ENCODE data around the gene OSTC. TPM values are rescaled to one million over a fixed set of nuclear protein-coding genes. Genes with fewer than 3 reads are reported as not detected.
A peak's percentile ranks its signal among the peaks of the same experiment; 100 is the strongest.

OSTC gene
- polyA plus RNA-seq (2011; rRNA removed) (238 and 320 TPM in 2 replicates), polyA minus RNA-seq (2011; rRNA and poly(A)+ RNA removed) (89.7 and 130 TPM in 2 replicates)

DNA sequence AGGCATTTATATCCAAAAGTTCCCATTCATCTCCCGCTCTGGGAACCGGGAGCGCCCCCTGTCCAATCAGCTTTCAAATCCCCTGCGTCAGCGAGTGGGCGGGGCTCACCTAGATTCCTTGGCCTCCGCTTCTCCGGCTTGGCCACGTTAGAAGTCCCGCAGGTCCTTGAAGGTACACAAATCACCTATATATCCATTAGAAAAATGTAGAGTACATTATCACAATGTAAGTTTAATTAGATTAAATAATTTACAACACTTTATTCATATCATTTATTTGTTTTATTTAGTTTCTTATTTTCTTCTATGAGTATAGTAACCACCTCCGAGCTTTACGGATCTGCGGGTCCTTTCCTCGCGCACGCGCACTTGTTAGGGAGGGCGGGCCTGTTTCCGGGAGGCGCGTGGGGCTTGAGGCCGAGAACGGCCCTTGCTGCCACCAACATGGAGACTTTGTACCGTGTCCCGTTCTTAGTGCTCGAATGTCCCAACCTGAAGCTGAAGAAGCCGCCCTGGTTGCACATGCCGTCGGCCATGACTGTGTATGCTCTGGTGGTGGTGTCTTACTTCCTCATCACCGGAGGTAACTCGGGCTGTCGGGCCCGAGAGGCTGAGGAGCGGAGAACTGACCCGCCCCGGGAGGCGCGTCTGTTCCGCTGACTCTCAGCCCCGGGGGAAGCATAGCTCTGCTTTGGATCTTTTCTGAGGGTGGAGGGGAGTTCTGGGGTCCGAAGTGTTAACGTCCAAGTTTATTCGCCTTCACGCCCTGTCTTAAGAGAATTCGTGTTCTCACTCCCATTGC, at the start of gene OSTC:
Gene OSTC (plus strand): TSS at position 388 of the 802 bp plus-strand sequence. CDS start 57 bp downstream, at position 445.
- Histone ChIP-seq H3K9me3 (ENCODE audit: control insufficient read depth, insufficient read depth, low read length) (no peaks in the 10 kb centered on the region), H3K27ac (ENCODE audit: low read depth, low read length) (peak within 1 kb of the TSS; percentile 87), H3K4me3 (ENCODE audit: low read depth, low read length) (peak within 1 kb of the TSS; percentile 88), H3K27me3 (ENCODE audit: control insufficient read depth, insufficient read depth, low read length) (no peaks in the 10 kb centered on the region)
- DNase-seq (ENCODE audit: low read depth, low spot score), result peak; percentile 93
- TF ChIP-seq, protein P1, sequence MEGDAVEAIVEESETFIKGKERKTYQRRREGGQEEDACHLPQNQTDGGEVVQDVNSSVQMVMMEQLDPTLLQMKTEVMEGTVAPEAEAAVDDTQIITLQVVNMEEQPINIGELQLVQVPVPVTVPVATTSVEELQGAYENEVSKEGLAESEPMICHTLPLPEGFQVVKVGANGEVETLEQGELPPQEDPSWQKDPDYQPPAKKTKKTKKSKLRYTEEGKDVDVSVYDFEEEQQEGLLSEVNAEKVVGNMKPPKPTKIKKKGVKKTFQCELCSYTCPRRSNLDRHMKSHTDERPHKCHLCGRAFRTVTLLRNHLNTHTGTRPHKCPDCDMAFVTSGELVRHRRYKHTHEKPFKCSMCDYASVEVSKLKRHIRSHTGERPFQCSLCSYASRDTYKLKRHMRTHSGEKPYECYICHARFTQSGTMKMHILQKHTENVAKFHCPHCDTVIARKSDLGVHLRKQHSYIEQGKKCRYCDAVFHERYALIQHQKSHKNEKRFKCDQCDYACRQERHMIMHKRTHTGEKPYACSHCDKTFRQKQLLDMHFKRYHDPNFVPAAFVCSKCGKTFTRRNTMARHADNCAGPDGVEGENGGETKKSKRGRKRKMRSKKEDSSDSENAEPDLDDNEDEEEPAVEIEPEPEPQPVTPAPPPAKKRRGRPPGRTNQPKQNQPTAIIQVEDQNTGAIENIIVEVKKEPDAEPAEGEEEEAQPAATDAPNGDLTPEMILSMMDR (IDR thresholded peaks at IDR 0.05; ENCODE audit: low read depth, low read length), result peak; percentile 12
- POLR2A ChIA-PET, result interaction anchor here (0.9 to 2.7 kb wide), 8 partner anchors 15 to 930 kb away, joined by 3 to 17 read pairs (median 4); partner anchors contain the start of genes PAPSS1 and RPL34
- CTCF ChIA-PET, result interaction anchor here (0.6 to 1.4 kb wide), 12 partner anchors 9 to 774 kb away, joined by 3 to 8 read pairs (median 4); no protein-coding TSS in a partner anchor

DNA sequence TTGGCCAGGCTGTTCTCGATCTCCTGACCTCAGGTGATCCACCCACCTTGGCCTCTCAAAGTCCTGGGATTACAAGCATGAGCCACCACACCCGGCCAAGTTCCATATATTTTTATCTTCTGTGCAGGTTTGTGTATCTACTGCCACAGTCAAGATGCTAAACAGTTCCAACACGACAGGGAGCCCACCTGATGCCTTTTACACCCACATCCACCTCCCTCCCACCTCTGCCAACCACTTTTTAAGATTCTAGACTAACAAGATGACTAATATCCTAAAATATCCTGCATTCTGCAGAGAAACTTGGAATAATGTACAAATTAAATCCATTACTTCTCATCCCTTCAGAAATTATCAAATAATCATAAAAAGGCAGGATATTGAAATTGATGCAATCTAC, 49.3 kb upstream of the OSTC start:
- H3K9me3 ChIP-seq (ENCODE audit: control insufficient read depth, insufficient read depth, low read length), result no peaks in the 10 kb centered on the region
- TF ChIP-seq, protein P1 (IDR thresholded peaks at IDR 0.05; ENCODE audit: low read depth, low read length), result no peak
- no peak overlapping the region for H3K27ac ChIP-seq (ENCODE audit: low read depth, low read length)
- H3K27me3 ChIP-seq (ENCODE audit: control insufficient read depth, insufficient read depth, low read length), result no peaks in the 10 kb centered on the region
- POLR2A ChIA-PET, result no interaction called here
- DNase-seq (ENCODE audit: low read depth, low spot score), result no peak
- CTCF ChIA-PET, result no interaction called here
- no peak overlapping the region for H3K4me3 ChIP-seq (ENCODE audit: low read depth, low read length)

DNA sequence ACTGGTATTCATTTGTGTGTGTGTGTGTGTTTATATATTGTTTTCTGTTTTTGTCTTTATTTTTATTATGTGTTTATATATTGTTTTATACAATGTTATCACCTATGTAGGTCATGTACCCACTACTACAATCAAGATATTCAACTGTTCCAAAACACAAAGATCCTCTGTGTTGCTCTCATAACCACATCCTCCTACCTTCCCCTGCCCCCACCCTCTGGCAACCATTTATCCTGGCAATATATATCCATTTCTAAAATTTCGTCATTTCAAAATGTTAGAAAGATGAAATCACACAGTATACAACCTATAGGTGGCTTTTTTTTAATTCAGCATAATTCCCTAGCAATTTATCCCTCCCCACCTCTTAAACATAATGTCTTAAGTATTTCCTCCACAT, 48.9 kb upstream of the OSTC start:
- POLR2A ChIA-PET, result no interaction called here
- TF ChIP-seq, protein P1 (IDR thresholded peaks at IDR 0.05; ENCODE audit: low read depth, low read length), result no peak
- H3K27me3 ChIP-seq (ENCODE audit: control insufficient read depth, insufficient read depth, low read length), result no peaks in the 10 kb centered on the region
- no peak overlapping the region for H3K27ac ChIP-seq (ENCODE audit: low read depth, low read length)
- CTCF ChIA-PET, result no interaction called here
- no peaks in the 10 kb centered on the region for H3K9me3 ChIP-seq (ENCODE audit: control insufficient read depth, insufficient read depth, low read length)
- no peak overlapping the region for H3K4me3 ChIP-seq (ENCODE audit: low read depth, low read length)
- DNase-seq (ENCODE audit: low read depth, low spot score), result no peak

DNA sequence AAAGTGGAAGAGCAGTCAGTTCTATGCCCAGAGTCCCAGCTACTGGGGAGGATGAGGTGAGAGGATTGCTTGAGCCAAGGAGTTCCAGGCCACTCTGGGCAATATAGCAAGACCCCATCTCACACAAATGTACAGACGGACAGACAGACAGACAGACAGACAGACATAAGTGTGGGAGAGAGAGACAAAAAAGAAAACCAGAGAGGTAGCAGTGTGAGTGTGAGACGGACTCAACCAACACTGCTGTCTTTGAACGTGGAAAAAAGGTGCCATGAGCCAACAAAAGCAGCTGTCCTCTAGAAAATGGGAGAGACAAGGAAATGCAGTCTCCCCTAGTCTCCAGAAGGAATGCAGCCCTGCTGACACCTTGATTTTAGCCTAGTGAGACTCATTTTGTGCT, 48.2 kb upstream of the OSTC start:
- Histone ChIP-seq H3K27ac (ENCODE audit: low read depth, low read length) (no peak overlapping the region), H3K27me3 (ENCODE audit: control insufficient read depth, insufficient read depth, low read length) (no peaks in the 10 kb centered on the region), H3K4me3 (ENCODE audit: low read depth, low read length) (no peak overlapping the region), H3K9me3 (ENCODE audit: control insufficient read depth, insufficient read depth, low read length) (no peaks in the 10 kb centered on the region)
- ChIA-PET POLR2A (no interaction called here), CTCF (no interaction called here)
- DNase-seq (ENCODE audit: low read depth, low spot score), result no peak
- TF ChIP-seq, protein P1 (IDR thresholded peaks at IDR 0.05; ENCODE audit: low read depth, low read length), result no peak
